ENCODE results near the gene RAPGEF3.

- TF ChIP-seq POLR2A (IDR thresholded peaks at IDR 0.05; ENCODE audit: low read length) (no peak), GATA1 (IDR thresholded peaks at IDR 0.05; ENCODE audit: low read depth, low read length) (no peak)
Observed at GRCh38 chr12:47750229-47750798, 8.4 kb downstream of the RAPGEF3 start.

Measured in erythroblast (primary cell).